ENCODE data around the gene ITGAD. TPM values are rescaled to one million over a fixed set of nuclear protein-coding genes. Genes with fewer than 3 reads are reported as not detected.
"Not testable (repeated sequence)": the region's sequence is repeated elsewhere in the genome, so short reads cannot be mapped to it uniquely, and the experiment has no call there.

The ITGAD gene
- total RNA-seq, 1 donor from 2014 or later: not detected

- intact Hi-C loops (cut with micrococcal nuclease): no loop called here
Measured at GRCh38 chr16:31401436-31401835, 8.3 kb downstream of the ITGAD start.

- intact Hi-C loops (cut with micrococcal nuclease): no loop called here
Measured at GRCh38 chr16:31402687-31403086, 9.6 kb downstream of the ITGAD start.

DNA sequence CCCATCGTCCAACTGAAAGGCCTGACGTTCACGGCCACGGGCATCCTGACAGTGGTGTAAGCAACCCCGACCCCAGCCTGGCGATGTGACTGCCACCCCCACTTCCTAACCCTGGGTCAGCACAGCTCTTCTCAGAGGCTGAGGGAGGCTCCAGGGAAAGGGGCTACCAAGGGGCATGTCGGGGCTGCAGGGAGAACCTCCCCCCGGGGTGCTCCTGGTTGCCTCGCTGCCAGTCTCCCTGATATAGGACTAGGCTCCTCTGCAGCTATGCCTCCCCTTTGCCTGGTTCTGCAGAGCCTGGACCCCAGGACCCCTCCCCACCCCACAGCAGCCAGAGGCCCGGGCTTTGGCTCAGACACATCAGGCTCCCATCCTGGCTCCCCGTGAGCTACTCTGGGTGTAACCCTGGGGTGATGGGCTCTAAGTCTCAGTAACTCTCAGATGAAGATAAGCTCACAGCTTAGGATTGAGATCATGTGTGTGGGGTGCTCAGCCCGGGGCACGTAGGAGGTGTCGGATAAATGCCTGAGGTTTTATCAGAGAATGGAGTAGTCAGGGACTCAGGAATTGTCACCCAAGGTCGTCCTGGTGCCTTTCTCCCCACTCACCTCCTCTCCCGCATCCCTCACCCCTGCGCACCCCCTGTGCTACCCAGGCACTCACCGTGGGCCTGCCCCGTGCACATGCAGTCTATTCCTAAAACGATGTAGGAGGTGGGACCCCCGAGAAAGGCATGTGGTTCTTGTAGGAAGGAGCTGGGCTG, 10.6 kb downstream of the ITGAD start:
- intact Hi-C loops (cut with micrococcal nuclease): no loop called here

DNA sequence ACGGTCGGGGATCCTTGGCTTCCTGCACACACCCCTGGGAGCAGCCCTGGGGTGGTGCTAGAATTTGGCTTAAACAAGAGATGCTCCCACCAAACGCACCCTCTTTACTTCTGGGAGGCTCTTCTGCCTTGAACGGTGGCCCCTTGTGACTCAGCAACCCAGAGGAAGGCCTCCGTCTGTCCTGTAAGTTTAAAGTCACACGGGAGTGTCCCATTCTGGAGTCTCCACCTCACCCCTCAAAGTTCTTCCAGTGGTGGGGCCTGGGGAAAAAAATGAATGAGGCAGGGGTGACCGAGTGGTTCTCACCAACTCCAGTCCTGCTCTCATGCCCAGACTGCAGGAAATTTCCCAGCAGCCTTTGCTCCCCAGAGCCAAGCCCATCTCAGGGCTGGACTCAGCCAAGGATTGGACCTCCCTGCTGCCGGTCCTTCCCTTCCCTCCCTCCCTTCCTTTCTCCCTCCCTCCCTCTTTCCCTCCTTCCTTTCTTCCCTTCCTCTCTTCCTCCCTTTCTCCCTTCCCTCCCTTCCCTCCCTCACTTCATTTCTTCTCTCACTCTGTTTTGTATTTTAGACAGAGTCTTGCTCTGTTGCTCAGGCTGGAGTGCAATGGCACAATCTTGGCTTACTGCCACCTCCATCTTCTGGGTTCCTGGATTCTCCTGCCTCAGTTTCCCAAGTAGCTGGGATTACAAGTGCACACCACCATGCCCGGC, 11.4 kb downstream of the ITGAD start:
- intact Hi-C loops (cut with micrococcal nuclease): no loop called here

GRCh38 chr16:31407406-31407805, 14.3 kb downstream of the ITGAD start:
- intact Hi-C loops (cut with micrococcal nuclease): no loop called here

DNA sequence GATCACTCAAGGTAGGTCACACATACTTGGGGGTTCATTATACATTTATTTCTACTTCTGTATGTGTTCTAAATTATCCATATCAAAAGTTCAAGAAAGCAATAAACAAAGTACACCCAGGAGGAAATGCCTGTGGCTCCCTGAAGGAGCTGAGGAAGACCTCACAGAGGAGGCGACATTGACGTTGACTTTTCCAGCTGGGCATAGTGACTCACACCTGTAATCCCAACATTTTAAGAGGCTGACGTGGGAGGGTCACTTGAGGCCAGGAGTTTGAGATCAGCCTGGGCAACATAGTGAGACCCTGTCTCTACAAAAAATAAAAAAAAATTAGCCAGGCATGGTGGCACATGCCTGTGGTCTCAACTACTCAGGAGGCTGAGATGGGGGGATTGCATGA, 16.3 kb downstream of the ITGAD start:
- intact Hi-C loops (cut with micrococcal nuclease): no loop called here

DNA sequence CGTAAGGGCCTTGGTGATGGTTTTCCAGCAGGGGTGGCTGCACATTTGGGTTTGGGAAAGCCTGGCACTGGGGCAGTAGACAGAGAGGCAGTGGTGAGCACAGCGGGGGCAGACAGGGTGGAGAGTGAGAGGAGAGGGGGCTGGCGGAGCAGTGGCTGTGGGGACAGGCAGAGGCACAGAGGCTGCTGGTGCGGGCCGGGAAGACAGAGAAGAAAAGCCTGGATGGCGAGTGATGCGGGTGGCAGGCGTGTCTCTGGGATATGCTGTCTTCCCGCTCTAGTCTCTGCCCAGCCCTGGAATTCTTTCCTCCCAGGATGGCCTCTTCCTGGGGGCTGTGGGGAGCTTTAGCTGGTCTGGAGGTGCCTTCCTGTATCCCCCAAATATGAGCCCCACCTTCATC, 16.9 kb downstream of the ITGAD start:
- intact Hi-C loops (cut with micrococcal nuclease): no loop called here

DNA sequence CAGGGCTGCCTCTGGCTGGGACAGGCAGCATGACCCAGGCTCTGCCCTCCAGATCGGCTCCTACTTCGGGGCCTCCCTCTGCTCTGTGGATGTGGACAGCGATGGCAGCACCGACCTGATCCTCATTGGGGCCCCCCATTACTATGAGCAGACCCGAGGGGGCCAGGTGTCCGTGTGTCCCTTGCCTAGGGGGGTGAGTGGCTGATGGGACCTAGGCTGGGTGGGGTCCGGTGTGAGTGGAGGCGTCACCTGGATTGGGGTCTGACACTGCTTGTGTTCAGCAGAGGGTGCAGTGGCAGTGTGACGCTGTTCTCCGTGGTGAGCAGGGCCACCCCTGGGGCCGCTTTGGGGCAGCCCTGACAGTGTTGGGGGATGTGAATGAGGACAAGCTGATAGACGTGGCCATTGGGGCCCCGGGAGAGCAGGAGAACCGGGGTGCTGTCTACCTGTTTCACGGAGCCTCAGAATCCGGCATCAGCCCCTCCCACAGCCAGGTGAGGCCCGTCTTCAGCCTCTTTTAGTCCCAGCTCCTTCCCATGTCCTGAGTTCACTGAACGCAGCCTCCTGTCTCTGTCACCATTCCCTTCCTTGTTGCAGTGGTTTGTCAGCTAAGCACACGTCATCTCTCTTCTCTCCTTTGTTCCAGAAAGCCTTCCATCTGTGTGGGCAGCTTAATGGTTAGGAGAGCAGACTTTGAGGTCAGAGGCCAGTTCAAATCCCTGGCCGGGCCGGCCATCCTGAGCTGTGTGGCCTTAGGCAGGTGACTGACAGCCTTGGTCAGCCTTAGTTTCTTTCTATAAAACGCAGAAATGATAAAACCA, 18.1 kb downstream of the ITGAD start:
- intact Hi-C loops (cut with micrococcal nuclease): no loop called here

DNA sequence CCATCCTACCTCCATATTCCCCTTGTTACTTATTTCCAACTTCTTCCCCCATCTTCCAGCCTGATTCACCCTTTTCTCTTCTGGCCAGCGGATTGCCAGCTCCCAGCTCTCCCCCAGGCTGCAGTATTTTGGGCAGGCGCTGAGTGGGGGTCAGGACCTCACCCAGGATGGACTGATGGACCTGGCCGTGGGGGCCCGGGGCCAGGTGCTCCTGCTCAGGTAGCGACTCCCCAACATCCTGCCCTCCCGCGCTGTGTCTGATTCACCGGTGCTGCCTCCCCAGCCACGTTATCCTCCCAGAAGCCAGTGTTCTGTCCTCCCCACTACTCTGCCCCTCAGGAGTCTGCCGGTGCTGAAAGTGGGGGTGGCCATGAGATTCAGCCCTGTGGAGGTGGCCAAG, 19.6 kb downstream of the ITGAD start:
- intact Hi-C loops (cut with micrococcal nuclease): no loop called here

- intact Hi-C loops (cut with micrococcal nuclease): no loop called here
Measured at GRCh38 chr16:31413381-31413780, 20.2 kb downstream of the ITGAD start.

- intact Hi-C loops (cut with micrococcal nuclease): no loop called here
Measured at GRCh38 chr16:31413943-31414342, 20.8 kb downstream of the ITGAD start.

- intact Hi-C loops (cut with micrococcal nuclease): no loop called here
Measured at GRCh38 chr16:31414706-31415105, 21.6 kb downstream of the ITGAD start.

GRCh38 chr16:31416371-31416770, 23.2 kb downstream of the ITGAD start:
- intact Hi-C loops (cut with micrococcal nuclease): no loop called here

- intact Hi-C loops (cut with micrococcal nuclease): not testable (repeated sequence)
Measured at GRCh38 chr16:31417036-31417435, 23.9 kb downstream of the ITGAD start.

GRCh38 chr16:31417916-31418315, 24.8 kb downstream of the ITGAD start:
- intact Hi-C loops (cut with micrococcal nuclease): no loop called here

GRCh38 chr16:31420037-31420436, 26.9 kb downstream of the ITGAD start:
- intact Hi-C loops (cut with micrococcal nuclease): loop anchor here (2.0 to 10.0 kb wide), 4 partner anchors 21 to 425 kb away; partner anchors contain the start of genes ARMC5 and PYCARD

- intact Hi-C loops (cut with micrococcal nuclease): loop anchor here (1.0 to 10.0 kb wide), 5 partner anchors 19 to 427 kb away; partner anchors contain the start of genes ARMC5 and PYCARD
Measured at GRCh38 chr16:31421587-31421986, 28.5 kb downstream of the ITGAD start.

- intact Hi-C loops (cut with micrococcal nuclease): loop anchor here (5.0 to 10.0 kb wide), 2 partner anchors 221 to 428 kb away; partner anchors contain the start of gene PYCARD
Measured at GRCh38 chr16:31423241-31423640, 30.1 kb downstream of the ITGAD start.

DNA sequence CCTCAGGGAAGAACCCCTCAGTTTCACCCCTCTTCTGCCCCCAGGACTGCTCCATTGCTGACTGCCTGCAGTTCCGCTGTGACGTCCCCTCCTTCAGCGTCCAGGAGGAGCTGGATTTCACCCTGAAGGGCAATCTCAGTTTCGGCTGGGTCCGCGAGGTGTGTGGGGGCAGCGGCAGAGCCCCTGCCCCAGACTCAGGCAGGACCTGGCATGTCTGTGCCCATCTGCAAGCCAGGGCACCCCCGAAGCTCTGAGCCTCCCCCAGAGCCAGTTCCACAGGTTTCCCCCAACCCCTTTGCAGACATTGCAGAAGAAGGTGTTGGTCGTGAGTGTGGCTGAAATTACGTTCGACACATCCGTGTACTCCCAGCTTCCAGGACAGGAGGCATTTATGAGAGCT, 30.7 kb downstream of the ITGAD start:
- intact Hi-C loops (cut with micrococcal nuclease): loop anchor here (5.0 to 10.0 kb wide), 2 partner anchors 222 to 429 kb away; partner anchors contain the start of gene PYCARD

GRCh38 chr16:31427441-31428278, 34.5 kb downstream of the ITGAD start:
- intact Hi-C loops (cut with micrococcal nuclease): loop anchor here (5.0 to 10.0 kb wide), 2 partner anchors 50 to 433 kb away; no protein-coding TSS in a partner anchor

- intact Hi-C loops (cut with micrococcal nuclease): loop anchor here (5.0 to 10.0 kb wide), 2 partner anchors 49 to 433 kb away; no protein-coding TSS in a partner anchor
Measured at GRCh38 chr16:31428279-31428597, 35.1 kb downstream of the ITGAD start, which contains the start of gene COX6A2. TSS of gene COX6A2 (minus strand) at chr16:31428360. CDS start at chr16:31428325, 35 bp downstream.
